T-helper 2 cell (primary cell): ENCODE measurements around the gene GAPDH.
"Not testable (repeated sequence)": the region's sequence is repeated elsewhere in the genome, so short reads cannot be mapped to it uniquely, and the experiment has no call there.

Experiments used
- DNase-seq, 5 experiments: peaks; one replicate each; pipeline versions ENCODE4 v3.0.0 to v3.0.0-alpha.2; 2012 to 2022

Gene GAPDH

GRCh38 chr12:6567112-6567670 is 32.9 kb downstream of the GAPDH start:
- no peak for DNase-seq

GRCh38 chr12:6569312-6569711 is 35.0 kb downstream of the GAPDH start:
- DNase-seq = no peak

- DNase-seq = no peak
Measured at GRCh38 chr12:6569786-6570185, 35.5 kb downstream of the GAPDH start.

GRCh38 chr12:6570264-6570887 is 36.1 kb downstream of the GAPDH start:
- peak in 2 of 5 experiments; percentile 17 to 60 for DNase-seq

- DNase-seq = no peak
Measured at GRCh38 chr12:6573001-6573400, 38.7 kb downstream of the GAPDH start.

- DNase-seq = peak in 1 of 5 experiments; percentile 57
Measured at GRCh38 chr12:6574576-6575295, 40.4 kb downstream of the GAPDH start.

- no peak for DNase-seq
Measured at GRCh38 chr12:6575648-6576047, 41.3 kb downstream of the GAPDH start.

- DNase-seq = no peak
Measured at GRCh38 chr12:6582196-6582595, 47.9 kb downstream of the GAPDH start.

GRCh38 chr12:6582959-6583358 is 48.6 kb downstream of the GAPDH start:
- no peak for DNase-seq

GRCh38 chr12:6584293-6584692 is 50.0 kb downstream of the GAPDH start:
- no peak for DNase-seq

- not testable (repeated sequence) for DNase-seq
Measured at GRCh38 chr12:6586569-6586968, 52.3 kb downstream of the GAPDH start.
